ENCODE data around the gene GMPR.
A peak's percentile ranks its signal among the peaks of the same experiment; 100 is the strongest.

Gene GMPR

DNA sequence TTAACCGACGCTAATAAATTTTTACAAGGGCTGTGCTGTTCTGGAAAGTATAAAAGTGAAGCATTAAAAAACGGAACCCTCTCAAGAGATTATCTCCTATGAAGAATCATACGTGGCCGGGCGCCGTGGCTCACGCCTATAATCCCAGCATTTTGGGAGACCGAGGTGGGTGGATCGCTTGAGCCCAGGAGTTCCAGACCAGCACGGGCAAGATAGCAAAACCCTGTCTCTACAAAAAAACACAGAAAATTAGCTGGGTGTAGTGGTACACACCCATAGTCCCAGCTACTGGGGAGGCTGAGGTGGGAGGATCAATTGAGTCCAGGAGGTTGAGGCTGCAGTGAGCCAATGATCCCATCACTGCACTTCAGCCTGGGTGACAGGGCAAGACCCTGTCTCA is 83.4 kb downstream of the GMPR start:
- H3K4me3 Mint-ChIP-seq: no peak overlapping the region
- ATAC-seq (ENCODE audit: low read depth) (no peak), DNase-seq (ENCODE audit: low spot score in 2 of 2) (no peak)
- H3K27me3 Mint-ChIP-seq: no peaks in the 10 kb centered on the region
- H3K4me1 Mint-ChIP-seq: peaks cover 22% of the 10 kb centered on the region
- no peaks in the 10 kb centered on the region for H3K9me3 Mint-ChIP-seq
- H3K36me3 Mint-ChIP-seq: peaks cover 8% of the 10 kb centered on the region
- peak overlapping the region; percentile 87 for H3K27ac Mint-ChIP-seq

DNA sequence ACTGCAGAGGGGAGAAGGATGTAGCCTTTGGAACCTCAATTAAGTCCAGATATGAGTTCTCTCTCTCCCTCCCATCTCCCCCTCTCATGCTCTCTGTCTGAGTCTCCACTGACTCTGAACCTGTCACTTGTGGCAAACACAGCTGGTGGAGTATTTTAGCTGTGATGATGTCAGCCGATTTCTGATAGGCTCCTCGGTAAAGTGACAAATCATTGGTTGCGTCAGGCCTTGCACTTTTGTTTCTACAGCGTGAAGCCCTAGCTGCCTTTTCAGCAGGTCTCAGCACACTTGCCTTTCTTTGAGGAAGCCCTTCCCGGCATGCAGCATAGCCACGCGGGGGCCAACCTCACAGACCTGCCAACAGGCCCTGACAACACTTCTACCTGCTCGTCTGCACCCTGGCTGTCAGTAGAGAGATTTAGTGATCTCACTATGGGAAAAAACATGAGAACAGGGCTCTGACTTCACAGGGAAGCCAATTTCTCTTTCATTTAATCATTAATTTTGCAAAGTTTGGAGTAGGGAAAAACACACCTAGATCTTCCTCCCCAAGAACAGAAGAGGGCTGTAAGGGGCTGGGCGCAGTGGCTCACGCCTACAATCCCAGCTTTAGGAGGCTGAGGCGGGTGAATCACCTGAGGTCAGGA is 84.4 kb downstream of the GMPR start:
- peak; percentile 26 to 49 for DNase-seq (ENCODE audit: low spot score in 2 of 2)
- Mint-ChIP-seq H3K9me3 (no peaks in the 10 kb centered on the region), H3K36me3 (peaks cover 11% of the 10 kb centered on the region), H3K27ac (peak overlapping the region; percentile 87), H3K27me3 (no peaks in the 10 kb centered on the region), H3K4me3 (peak overlapping the region; percentile 9), H3K4me1 (peaks cover 22% of the 10 kb centered on the region)
- ATAC-seq (ENCODE audit: low read depth): peak; percentile 90

- Mint-ChIP-seq H3K27ac (no peak overlapping the region), H3K27me3 (no peaks in the 10 kb centered on the region), H3K4me1 (peaks cover 20% of the 10 kb centered on the region), H3K36me3 (peaks cover 14% of the 10 kb centered on the region), H3K4me3 (no peak overlapping the region), H3K9me3 (no peaks in the 10 kb centered on the region)
- ATAC-seq (ENCODE audit: low read depth): no peak
- no peak for DNase-seq (ENCODE audit: low spot score in 2 of 2)
Measured at GRCh38 chr6:16324184-16324583, 85.8 kb downstream of the GMPR start.

DNA sequence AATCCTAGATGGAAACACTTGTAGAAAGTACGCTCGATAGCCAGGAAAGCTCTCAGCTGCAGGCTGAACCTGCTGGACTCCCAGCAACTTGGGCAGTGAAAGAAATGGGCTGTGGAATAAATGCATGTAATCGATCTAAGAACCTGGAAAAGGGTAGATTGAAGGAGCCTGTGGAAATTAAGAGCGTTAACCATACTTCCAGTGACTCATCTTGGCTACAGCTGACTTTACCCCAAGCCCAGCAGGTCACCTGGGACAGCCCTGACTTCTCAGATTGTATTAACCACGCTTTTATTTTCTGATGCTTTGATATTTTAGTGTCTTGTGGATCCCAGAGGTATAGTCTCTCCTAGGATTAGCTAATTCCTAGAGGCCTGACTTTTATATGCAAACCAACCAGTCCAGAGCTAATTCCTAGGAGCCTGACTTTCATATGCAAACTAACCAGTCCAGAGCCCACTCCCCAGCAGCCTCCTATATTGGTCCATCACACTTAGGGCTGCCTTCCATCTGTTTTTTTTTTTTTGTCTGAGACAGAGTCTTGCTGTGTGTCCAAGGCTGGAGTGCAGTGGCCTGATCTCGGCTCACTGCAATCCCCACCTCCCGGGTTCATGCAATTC is 86.3 kb downstream of the GMPR start:
- H3K4me3 Mint-ChIP-seq: no peak overlapping the region
- ATAC-seq (ENCODE audit: low read depth) (no peak), DNase-seq (ENCODE audit: low spot score in 2 of 2) (no peak)
- no peaks in the 10 kb centered on the region for H3K27me3 Mint-ChIP-seq
- peaks cover 22% of the 10 kb centered on the region for H3K4me1 Mint-ChIP-seq
- H3K27ac Mint-ChIP-seq: no peak overlapping the region
- peaks cover 15% of the 10 kb centered on the region for H3K36me3 Mint-ChIP-seq
- no peaks in the 10 kb centered on the region for H3K9me3 Mint-ChIP-seq

DNA sequence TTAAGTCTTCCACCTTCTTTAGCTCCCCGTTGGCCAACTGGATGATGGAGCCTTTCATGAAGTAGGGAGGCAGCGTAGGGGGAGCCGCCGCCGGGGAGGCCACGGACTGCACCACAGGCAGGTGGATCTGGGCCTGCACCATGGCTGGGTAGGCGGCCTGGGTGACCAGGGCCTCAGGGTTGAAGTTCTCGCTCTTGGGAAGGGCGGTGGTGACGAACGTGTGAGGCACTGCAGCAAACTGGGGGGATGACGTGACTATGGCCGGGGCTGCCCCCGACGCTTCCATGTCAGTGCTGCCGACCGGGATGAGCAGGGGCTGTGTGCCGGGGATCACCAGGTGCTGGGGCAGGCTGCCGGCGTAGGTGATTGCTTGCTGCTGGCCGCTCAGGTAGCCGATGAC is 88.1 kb downstream of the GMPR start:
- DNase-seq (ENCODE audit: low spot score in 2 of 2): no peak
- peaks cover 18% of the 10 kb centered on the region for H3K36me3 Mint-ChIP-seq
- H3K27me3 Mint-ChIP-seq: no peaks in the 10 kb centered on the region
- no peak overlapping the region for H3K27ac Mint-ChIP-seq
- H3K4me1 Mint-ChIP-seq: peaks cover 17% of the 10 kb centered on the region
- H3K9me3 Mint-ChIP-seq: no peaks in the 10 kb centered on the region
- no peak overlapping the region for H3K4me3 Mint-ChIP-seq
- ATAC-seq (ENCODE audit: low read depth): no peak

DNA sequence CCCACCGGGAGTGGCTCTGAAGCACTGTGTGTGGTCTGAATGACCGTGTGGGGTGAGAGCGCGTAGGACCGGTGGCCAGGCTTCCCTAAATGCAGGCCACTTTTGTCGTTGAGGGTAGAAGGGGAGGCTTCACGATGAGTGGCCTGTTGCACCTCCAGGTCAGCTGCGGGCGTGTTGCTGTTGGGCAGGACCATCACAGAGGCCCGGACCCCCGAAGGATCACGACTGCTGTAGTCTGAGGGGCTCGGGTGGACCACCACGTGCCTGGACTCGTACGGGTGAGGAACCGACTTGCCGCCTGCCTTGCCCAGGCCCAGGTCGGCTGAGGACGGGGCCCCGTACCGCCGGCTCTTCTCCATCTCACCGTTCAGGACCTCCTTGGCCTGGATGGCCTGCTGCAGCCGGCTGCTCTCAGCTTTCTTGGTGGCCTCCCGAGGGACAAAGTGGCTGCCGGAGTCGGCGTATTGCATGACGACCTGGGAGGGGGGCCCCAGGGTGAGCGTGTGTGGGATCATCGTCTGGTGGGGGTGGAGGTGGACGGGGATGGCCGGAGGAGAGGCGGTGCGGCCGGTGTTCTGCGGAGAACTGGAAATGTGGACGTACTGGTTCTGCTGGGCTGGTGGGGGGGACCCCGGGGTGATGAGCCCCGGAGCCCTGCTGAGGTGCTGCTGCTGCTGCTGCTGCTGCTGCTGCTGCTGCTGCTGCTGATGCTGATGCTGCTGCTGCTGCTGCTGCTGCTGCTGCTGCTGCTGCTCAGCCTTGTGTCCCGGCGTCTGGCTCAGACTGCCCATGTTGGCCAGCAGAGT is 88.8 kb downstream of the GMPR start:
- H3K9me3 Mint-ChIP-seq: no peaks in the 10 kb centered on the region
- DNase-seq (ENCODE audit: low spot score in 2 of 2): no peak
- no peak overlapping the region for H3K27ac Mint-ChIP-seq
- no peak overlapping the region for H3K4me3 Mint-ChIP-seq
- no peaks in the 10 kb centered on the region for H3K27me3 Mint-ChIP-seq
- peaks cover 16% of the 10 kb centered on the region for H3K4me1 Mint-ChIP-seq
- ATAC-seq (ENCODE audit: low read depth): no peak
- peaks cover 18% of the 10 kb centered on the region for H3K36me3 Mint-ChIP-seq

DNA sequence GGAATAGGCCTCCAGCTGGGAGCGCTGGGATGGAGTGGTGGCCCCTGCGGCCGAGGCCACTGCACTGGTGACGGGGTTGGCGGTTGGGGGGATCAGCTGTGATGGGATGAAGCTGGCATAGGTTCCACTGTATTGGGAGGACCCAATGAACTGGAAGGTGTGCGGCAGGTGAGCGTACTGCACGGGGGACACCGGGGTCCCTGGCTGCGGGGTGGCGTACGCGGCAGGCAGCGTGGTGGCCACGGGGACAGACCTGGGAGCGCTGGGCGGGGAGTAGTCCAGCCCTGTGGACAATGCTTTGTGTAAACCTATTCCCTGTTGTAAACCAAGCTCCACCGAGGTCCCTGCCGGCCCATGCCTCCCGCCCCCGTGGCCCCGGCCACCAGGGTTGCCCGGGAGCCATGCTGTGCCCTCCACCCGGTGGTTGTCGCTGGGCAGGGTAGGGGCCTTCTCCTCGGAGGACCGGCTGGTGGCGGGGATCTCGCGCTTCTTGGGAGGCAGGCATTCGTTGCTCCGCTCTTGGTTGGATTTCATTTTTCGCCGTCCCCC is 89.5 kb downstream of the GMPR start:
- H3K4me3 Mint-ChIP-seq: no peak overlapping the region
- no peak overlapping the region for H3K27ac Mint-ChIP-seq
- no peaks in the 10 kb centered on the region for H3K27me3 Mint-ChIP-seq
- no peak for DNase-seq (ENCODE audit: low spot score in 2 of 2)
- H3K4me1 Mint-ChIP-seq: peaks cover 10% of the 10 kb centered on the region
- peaks cover 18% of the 10 kb centered on the region for H3K36me3 Mint-ChIP-seq
- no peaks in the 10 kb centered on the region for H3K9me3 Mint-ChIP-seq
- no peak for ATAC-seq (ENCODE audit: low read depth)

GRCh38 chr6:16329233-16329632 is 90.8 kb downstream of the GMPR start:
- no peak for DNase-seq (ENCODE audit: low spot score in 2 of 2)
- no peaks in the 10 kb centered on the region for H3K9me3 Mint-ChIP-seq
- H3K4me1 Mint-ChIP-seq: peaks cover 7% of the 10 kb centered on the region
- H3K27ac Mint-ChIP-seq: no peak overlapping the region
- no peak for ATAC-seq (ENCODE audit: low read depth)
- no peaks in the 10 kb centered on the region for H3K27me3 Mint-ChIP-seq
- no peak overlapping the region for H3K4me3 Mint-ChIP-seq
- H3K36me3 Mint-ChIP-seq: peaks cover 18% of the 10 kb centered on the region

DNA sequence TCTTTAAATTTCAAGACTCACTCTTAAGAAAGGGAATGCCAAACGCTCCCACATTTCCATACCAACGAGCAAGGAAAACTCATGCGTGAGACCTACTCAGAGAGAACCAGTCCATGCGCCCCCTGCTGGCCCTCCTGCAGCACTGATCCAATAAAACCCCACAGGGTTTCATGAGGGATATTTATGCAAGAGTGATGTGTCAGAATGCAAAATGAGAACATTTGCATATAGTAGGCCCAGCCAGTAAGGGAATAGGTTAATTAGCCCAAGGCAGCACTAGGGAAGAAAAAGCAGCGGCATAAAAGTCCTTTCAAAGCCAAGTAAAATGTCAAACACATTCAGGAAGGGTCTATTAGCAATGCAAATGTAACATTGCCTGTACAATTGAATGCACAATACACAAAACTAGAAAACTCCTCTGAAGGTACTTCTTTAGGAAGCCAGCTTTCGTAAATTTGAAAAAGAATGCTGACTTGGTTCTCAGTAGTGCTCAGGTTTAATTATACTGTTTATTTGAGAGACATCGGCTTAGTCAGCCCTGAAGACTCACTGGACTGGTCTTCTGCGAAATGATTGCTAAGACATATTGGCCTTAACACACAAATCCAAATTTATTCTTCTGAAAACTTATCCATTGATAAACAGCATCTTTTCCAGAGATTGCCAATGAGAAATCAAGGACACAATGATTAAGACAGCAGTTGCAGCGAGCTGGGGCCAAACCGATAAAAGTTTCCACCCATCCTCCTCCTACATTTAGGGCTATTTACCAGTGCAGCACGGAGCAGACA is 93.2 kb downstream of the GMPR start:
- no peak overlapping the region for H3K4me3 Mint-ChIP-seq
- peaks cover 12% of the 10 kb centered on the region for H3K36me3 Mint-ChIP-seq
- no peaks in the 10 kb centered on the region for H3K27me3 Mint-ChIP-seq
- peaks cover 7% of the 10 kb centered on the region for H3K4me1 Mint-ChIP-seq
- DNase-seq (ENCODE audit: low spot score in 2 of 2) (peak; percentile 54 to 62), ATAC-seq (ENCODE audit: low read depth) (peak; percentile 76)
- no peaks in the 10 kb centered on the region for H3K9me3 Mint-ChIP-seq
- no peak overlapping the region for H3K27ac Mint-ChIP-seq

DNA sequence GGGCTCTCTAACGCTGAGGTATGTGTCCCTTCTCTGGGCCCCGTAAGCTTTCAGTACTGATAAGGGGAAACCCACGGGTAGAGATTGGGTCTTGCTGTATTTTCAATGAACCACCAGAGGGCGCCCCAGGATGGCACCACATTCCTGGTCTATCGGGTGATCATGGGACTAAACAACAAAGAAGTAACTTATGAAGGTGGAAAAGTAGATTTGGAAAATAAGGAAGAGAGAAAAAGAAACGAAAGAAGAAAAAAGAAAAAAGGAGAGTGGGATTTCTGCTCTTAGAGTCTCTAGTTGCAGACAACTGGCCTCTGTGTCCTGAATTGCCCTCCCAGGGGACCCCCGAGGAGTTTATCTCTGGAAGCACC is 93.8 kb downstream of the GMPR start:
- Mint-ChIP-seq H3K4me1 (peaks cover 7% of the 10 kb centered on the region), H3K27ac (no peak overlapping the region), H3K9me3 (no peaks in the 10 kb centered on the region), H3K36me3 (peaks cover 7% of the 10 kb centered on the region), H3K4me3 (no peak overlapping the region), H3K27me3 (no peaks in the 10 kb centered on the region)
- ATAC-seq (ENCODE audit: low read depth) (peak; percentile 94), DNase-seq (ENCODE audit: low spot score in 2 of 2) (peak; percentile 80 to 86)

DNA sequence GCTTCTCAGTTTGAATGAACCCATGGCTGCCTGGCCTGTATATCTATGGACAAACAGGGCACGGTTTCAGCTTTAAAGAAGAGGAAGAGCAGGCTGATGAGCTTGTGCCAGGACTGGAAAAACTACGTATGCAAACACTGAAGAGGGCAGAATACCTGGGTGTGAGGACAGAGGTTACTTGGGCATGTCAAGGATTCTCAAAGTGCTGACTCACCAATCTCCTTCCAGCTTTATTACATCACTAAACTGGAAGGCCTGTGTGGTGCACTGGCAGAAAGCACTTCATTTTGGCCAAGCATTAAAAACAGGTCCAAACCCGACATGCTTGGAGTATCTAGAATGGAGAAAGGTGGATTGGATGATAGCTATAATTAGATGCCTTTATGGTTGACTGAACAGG is 95.2 kb downstream of the GMPR start:
- Mint-ChIP-seq H3K4me1 (peaks cover 9% of the 10 kb centered on the region), H3K27me3 (no peaks in the 10 kb centered on the region), H3K27ac (peak overlapping the region; percentile 43), H3K4me3 (no peak overlapping the region), H3K9me3 (no peaks in the 10 kb centered on the region), H3K36me3 (peaks cover 4% of the 10 kb centered on the region)
- DNase-seq (ENCODE audit: low spot score in 2 of 2): no peak
- no peak for ATAC-seq (ENCODE audit: low read depth)

- H3K4me3 Mint-ChIP-seq: no peak overlapping the region
- ATAC-seq (ENCODE audit: low read depth) (no peak), DNase-seq (ENCODE audit: low spot score in 2 of 2) (no peak)
- H3K36me3 Mint-ChIP-seq: peaks cover 3% of the 10 kb centered on the region
- H3K27me3 Mint-ChIP-seq: no peaks in the 10 kb centered on the region
- H3K4me1 Mint-ChIP-seq: peaks cover 12% of the 10 kb centered on the region
- H3K9me3 Mint-ChIP-seq: no peaks in the 10 kb centered on the region
- no peak overlapping the region for H3K27ac Mint-ChIP-seq
Measured at GRCh38 chr6:16334671-16335070, 96.3 kb downstream of the GMPR start.

DNA sequence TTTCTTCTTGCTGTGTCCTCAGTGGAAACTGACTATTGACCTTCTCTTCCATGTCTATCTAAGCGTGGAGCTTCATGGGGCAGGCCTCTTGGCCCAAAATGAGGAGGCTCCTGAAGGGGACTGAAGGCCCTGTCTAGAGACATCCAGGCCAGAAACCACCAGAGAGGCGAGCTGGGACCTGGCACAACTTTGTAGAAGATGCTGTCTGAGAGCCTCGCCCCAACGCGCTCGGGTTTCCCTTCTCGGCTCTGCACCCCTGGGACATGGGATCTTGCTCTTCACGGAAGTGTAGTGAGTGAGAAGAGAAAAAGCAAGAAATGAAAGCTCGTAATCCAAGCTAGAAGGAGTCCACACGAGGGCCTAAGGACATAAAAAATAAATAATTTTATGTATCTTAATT is 96.8 kb downstream of the GMPR start:
- H3K4me1 Mint-ChIP-seq: peaks cover 10% of the 10 kb centered on the region
- peak overlapping the region; percentile 67 for H3K27ac Mint-ChIP-seq
- H3K27me3 Mint-ChIP-seq: no peaks in the 10 kb centered on the region
- no peak overlapping the region for H3K4me3 Mint-ChIP-seq
- no peak for DNase-seq (ENCODE audit: low spot score in 2 of 2)
- ATAC-seq (ENCODE audit: low read depth): no peak
- no peaks in the 10 kb centered on the region for H3K9me3 Mint-ChIP-seq
- H3K36me3 Mint-ChIP-seq: peaks cover 1% of the 10 kb centered on the region
